IMR-90 (cell line): ENCODE measurements around the gene RFX2. TPM values are rescaled to one million over a fixed set of nuclear protein-coding genes. Genes with fewer than 3 reads are reported as not detected.

Experiments
- ATAC-seq: fragments of 200-7000 bp; cut with Tn5 transposase; 2 replicates; pipeline ENCODE4 v1.9.1; 2020; ENCODE audit warnings: low read depth, mild to moderate bottlenecking, moderate library complexity
- BruUV-seq: library from RNA; stranded (reverse); fragments of 400-500 nt; replicated peaks from 2 replicates; lab custom pipeline; 2021; lab: Mats Ljungman, UMichigan
- CTCF ChIA-PET: fragments of 300-600 bp; formaldehyde crosslinking; extraction: SDS; loops from one replicate; lab custom pipeline; 2021; ENCODE audit warnings: antibody characterized with exemption; lab: Yijun Ruan, JAX
- POLR2A ChIA-PET: fragments of 300-600 bp; sonication (Branson Sonifier 250); formaldehyde crosslinking; loops from one replicate; lab custom pipeline; 2022; ENCODE audit warnings: antibody characterized with exemption; ENCODE audit not compliant: unreplicated experiment; lab: Charles Lee
- DNase-seq: peaks from one replicate; pipeline ENCODE4 v3.0.0; 2013
- H2AFZ ChIP-seq: replicated peaks from 2 replicates; pipeline ENCODE3; 2013; ENCODE audit warnings: low read length, mild to moderate bottlenecking; ENCODE audit not compliant: poor library complexity
- H2AK5ac ChIP-seq: 2 replicates; pipeline ENCODE4 v1.6.1; 2013; ENCODE audit warnings: low read depth, low read length, inconsistent platforms
- H2AK9ac ChIP-seq: replicated peaks from 2 replicates; pipeline ENCODE3; 2013; ENCODE audit warnings: mild to moderate bottlenecking, low read depth, low read length, moderate library complexity; ENCODE audit not compliant: poor library complexity
- H2BK120ac ChIP-seq: 2 replicates; pipeline ENCODE4 v1.6.1; 2013; ENCODE audit warnings: low read depth, low read length, inconsistent platforms
- H2BK15ac ChIP-seq: 3 replicates; pipeline ENCODE4 v1.6.1; 2013; ENCODE audit warnings: low read depth, low read length, inconsistent platforms
- H2BK20ac ChIP-seq: 2 replicates; pipeline ENCODE4 v1.6.1; 2013; ENCODE audit warnings: low read depth, mild to moderate bottlenecking, inconsistent platforms, low read length, moderate library complexity
- H2BK5ac ChIP-seq: 2 replicates; pipeline ENCODE4 v1.6.1; 2013; ENCODE audit warnings: mild to moderate bottlenecking, low read depth, low read length, inconsistent platforms; ENCODE audit not compliant: poor library complexity, severe bottlenecking
- H3K14ac ChIP-seq: replicated peaks from 2 replicates; pipeline ENCODE4 v1.6.1; 2013; ENCODE audit warnings: low read depth, low read length, inconsistent platforms
- H3K18ac ChIP-seq: 2 replicates; pipeline ENCODE4 v1.6.1; 2013; ENCODE audit warnings: low read depth, low read length, control low read depth
- H3K23ac ChIP-seq: 2 replicates; pipeline ENCODE4 v1.6.1; 2013; ENCODE audit warnings: low read depth, low read length, inconsistent platforms
- H3K27ac ChIP-seq: 2 replicates; pipeline ENCODE4 v1.5.1; 2013; ENCODE audit warnings: mild to moderate bottlenecking, control low read depth, low read length; ENCODE audit not compliant: insufficient read depth
- H3K27me3 ChIP-seq: 2 replicates; pipeline ENCODE4 v1.6.1; 2013; ENCODE audit warnings: low read length; ENCODE audit not compliant: control insufficient read depth, insufficient read depth
- H3K36me3 ChIP-seq: 2 replicates; pipeline ENCODE4 v1.6.1; 2013; ENCODE audit warnings: low read length, mixed read lengths; ENCODE audit not compliant: control insufficient read depth, insufficient read depth
- H3K4ac ChIP-seq: 2 replicates; pipeline ENCODE4 v1.6.1; 2013; ENCODE audit warnings: low read depth, low read length, inconsistent platforms
- H3K4me1 ChIP-seq: 2 replicates; pipeline ENCODE4 v1.6.1; 2013; ENCODE audit warnings: low read length, mixed read lengths; ENCODE audit not compliant: control insufficient read depth, insufficient read depth
- H3K4me2 ChIP-seq: 2 replicates; pipeline ENCODE4 v1.6.1; 2013; ENCODE audit warnings: low read depth, mild to moderate bottlenecking, control low read depth, low read length, moderate library complexity
- H3K4me3 ChIP-seq: 2 replicates; pipeline ENCODE4 v1.5.1; 2013; ENCODE audit warnings: low read depth, mild to moderate bottlenecking, control low read depth, low read length, moderate library complexity; ENCODE audit not compliant: insufficient read depth
- H3K56ac ChIP-seq: 2 replicates; pipeline ENCODE4 v1.6.1; 2013; ENCODE audit warnings: low read length, inconsistent platforms; ENCODE audit not compliant: insufficient read depth; ENCODE audit errors: extremely low read depth
- H3K79me1 ChIP-seq, 2 experiments: 2 replicates each; pipeline ENCODE4 v1.6.1; 2013; ENCODE audit warnings: low read length in 2 of 2, inconsistent platforms in 1 of 2, low read depth in 1 of 2
- H3K9ac ChIP-seq: 2 replicates; pipeline ENCODE4 v1.6.1; 2013; ENCODE audit warnings: low read depth, low read length, control low read depth
- H3K9me1 ChIP-seq: 2 replicates; pipeline ENCODE4 v1.6.1; 2013; ENCODE audit warnings: low read length, inconsistent platforms; ENCODE audit not compliant: insufficient read depth
- H3K9me3 ChIP-seq: 2 replicates; pipeline ENCODE4 v1.6.1; 2013; ENCODE audit warnings: low read length; ENCODE audit not compliant: control insufficient read depth, insufficient read depth
- H4K20me1 ChIP-seq: 2 replicates; pipeline ENCODE4 v1.6.1; 2013; ENCODE audit warnings: low read length, inconsistent platforms; ENCODE audit not compliant: insufficient read depth
- H4K5ac ChIP-seq: 2 replicates; pipeline ENCODE4 v1.6.1; 2013; ENCODE audit warnings: mild to moderate bottlenecking, low read depth, low read length, control low read depth
- H4K8ac ChIP-seq, 2 experiments: 2 replicates each; pipeline ENCODE4 v1.6.1; 2013; ENCODE audit warnings: low read depth in 2 of 2, low read length in 2 of 2, control low read depth in 1 of 2, inconsistent platforms in 1 of 2
- H4K91ac ChIP-seq: 2 replicates; pipeline ENCODE4 v1.6.1; 2013; ENCODE audit warnings: low read depth, low read length, inconsistent platforms; ENCODE audit not compliant: insufficient read depth
- BHLHE40 ChIP-seq: fragments of 150-350 bp; IDR thresholded peaks from 2 replicates; pipeline ENCODE4 v1.6.1; 2016; ENCODE audit warnings: mild to moderate bottlenecking, low read depth, low read length
- CEBPB ChIP-seq: IDR thresholded peaks from 2 replicates; pipeline ENCODE4 v1.6.1; 2012; ENCODE audit warnings: low read depth, low read length, improper control_type of control experiment
- CHD1 ChIP-seq: IDR thresholded peaks from 2 replicates; pipeline ENCODE4 v1.6.1; 2012; ENCODE audit warnings: low read depth, low read length, improper control_type of control experiment
- CTCF ChIP-seq: conservative IDR thresholded peaks from 2 replicates; pipeline ENCODE4 v1.5.1; 2012; ENCODE audit warnings: mild to moderate bottlenecking, low read depth, low read length, improper control_type of control experiment
- ELK1 ChIP-seq: fragments of 150-350 bp; IDR thresholded peaks from 2 replicates; pipeline ENCODE4 v1.6.1; 2016; ENCODE audit warnings: low read depth, mild to moderate bottlenecking, low read length, moderate library complexity, borderline replicate concordance
- FOS ChIP-seq: fragments of 150-350 bp; IDR thresholded peaks from 2 replicates; pipeline ENCODE4 v1.6.1; 2016; ENCODE audit warnings: low read depth, low read length
- MAZ ChIP-seq: IDR thresholded peaks from 2 replicates; pipeline ENCODE4 v1.6.1; 2012; ENCODE audit warnings: low read depth, mild to moderate bottlenecking, low read length, improper control_type of control experiment, moderate library complexity, borderline replicate concordance
- RCOR1 ChIP-seq: IDR thresholded peaks from 2 replicates; pipeline ENCODE4 v1.6.1; 2012; ENCODE audit warnings: mild to moderate bottlenecking, low read length, improper control_type of control experiment; ENCODE audit not compliant: insufficient replicate concordance
- RFX5 ChIP-seq: IDR thresholded peaks from 2 replicates; pipeline ENCODE4 v1.8.0; 2012; ENCODE audit warnings: low read depth, mild to moderate bottlenecking, low read length, moderate library complexity
- WGBS, 2 experiments: methylation state at CpG; one replicate each; pipeline versions ENCODE4 v1.1.5 to v1.1.7; 2013; ENCODE audit warnings: missing lambda C conversion rate in 2 of 2; ENCODE audit not compliant: insufficient read length in 1 of 2; ENCODE audit errors: extremely low coverage in 2 of 2; 5-methylcytosine and 5-hydroxymethylcytosine counted together
- dilution Hi-C: fragments of 300-500 bp; cut with HindIII; formaldehyde crosslinking; loops from one replicate; pipeline ENCODE4 v1.14.3; 2018; ENCODE audit warnings: low sequenced_read_pairs; ENCODE audit not compliant: unreplicated experiment
- in situ Hi-C: fragments of 300-500 bp; cut with MboI; formaldehyde crosslinking; loops from 3 replicates; pipeline ENCODE4 v1.14.3; 2019; ENCODE audit warnings: low sequenced_read_pairs, inconsistent platforms, mixed read lengths
- intact Hi-C: fragments of 100-400 bp; cut with micrococcal nuclease; formaldehyde crosslinking; loops from 2 replicates; pipeline ENCODE4 v1.10.0; 2022
- polyA plus RNA-seq, 3 experiments: library from polyadenylated mRNA; depleted of rRNA; stranded (reverse); fragments of >200 nt; gene quantifications; 2 replicates each; pipeline ENCODE4 v1.2.3, GENCODE V29; 2012; ENCODE audit warnings: low replicate concordance in 1 of 3
- total RNA-seq: library from RNA; depleted of rRNA; stranded (reverse); fragments of >200 nt; gene quantifications from 2 replicates; pipeline ENCODE4 v1.2.3, GENCODE V29; 2012
- TF ChIP-seq, protein P1 (sequence below): fragments of 150-350 bp; IDR thresholded peaks from 2 replicates; pipeline ENCODE4 v1.6.1; 2017; ENCODE audit warnings: mild to moderate bottlenecking, antibody characterized with exemption, low read length, low read depth

The RFX2 gene
- total and polyA plus RNA-seq, 2 of the 4 experiments (the other 2 are of a cell fraction) = 2.2 to 4.9 TPM

- TF ChIP-seq CTCF (no peak), RFX5 (no peak)
These were observed 68.3 kb downstream of the RFX2 start (continued) for GRCh38 chr19:6041991-6042481.

DNA sequence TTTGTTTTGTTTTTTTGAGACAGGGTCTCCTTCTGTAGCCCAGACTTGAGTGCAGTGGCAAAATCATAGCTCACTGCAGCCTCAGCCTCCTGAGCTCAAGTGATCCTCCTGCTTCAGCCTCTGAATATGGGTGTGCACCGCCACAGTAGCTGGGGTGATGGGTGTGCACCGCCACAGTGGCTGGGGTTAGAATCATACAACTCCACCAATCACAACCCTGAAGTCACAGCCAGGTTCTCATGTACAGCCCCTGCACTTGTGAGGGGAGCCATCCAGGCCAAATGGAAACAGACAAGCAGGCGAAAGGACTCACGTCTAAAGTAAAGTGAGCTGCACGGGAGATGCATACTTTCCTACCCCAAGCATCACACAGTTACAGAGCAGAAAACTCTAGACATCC lies 69.2 kb downstream of the RFX2 start:
- Histone ChIP-seq H3K18ac (no peak overlapping the region), H4K20me1 (no peaks in the 10 kb centered on the region), H4K91ac (no peak overlapping the region), H3K9me3 (no peaks in the 10 kb centered on the region), H4K8ac (no peak overlapping the region), H2AK9ac (no peak overlapping the region), H4K5ac (no peak overlapping the region), H3K36me3 (no peaks in the 10 kb centered on the region), H2BK5ac (no peak overlapping the region), H2AK5ac (no peak overlapping the region), H3K27me3 (no peaks in the 10 kb centered on the region), H3K4me2 (no peak overlapping the region), H2AFZ (no peak overlapping the region), H3K14ac (no peak overlapping the region), H2BK120ac (no peak overlapping the region), H3K79me1 (no peaks in the 10 kb centered on the region), H3K23ac (no peak overlapping the region), H3K9ac (no peak overlapping the region), H3K4me3 (no peak overlapping the region), H3K56ac (no peak overlapping the region), H2BK20ac (no peak overlapping the region), H3K9me1 (no peaks in the 10 kb centered on the region), H2BK15ac (no peak overlapping the region), H3K4ac (no peak overlapping the region), H3K4me1 (peaks cover 4% of the 10 kb centered on the region; the same call in 1 of the 2 replicates), H3K27ac (no peak overlapping the region)
- BruUV-seq = no TSS peak
- no CpG with 5 or more reads among the region's 5 CpGs for WGBS, 2 experiments
- POLR2A ChIA-PET = no interaction called here
- in situ Hi-C loops = loop anchor here (10.0 kb wide), 1 partner anchor 264 kb away; no protein-coding TSS in a partner anchor
- dilution Hi-C loops = no loop called here
- intact Hi-C loops = loop anchor here (10.0 kb wide), 1 partner anchor 374 kb away; no protein-coding TSS in a partner anchor
- CTCF ChIA-PET = no interaction called here
- TF ChIP-seq CEBPB (no peak), FOS (no peak), RCOR1 (no peak), ELK1 (no peak), CTCF (no peak), CHD1 (no peak), MAZ (no peak), BHLHE40 (no peak)
- TF ChIP-seq, protein P1, sequence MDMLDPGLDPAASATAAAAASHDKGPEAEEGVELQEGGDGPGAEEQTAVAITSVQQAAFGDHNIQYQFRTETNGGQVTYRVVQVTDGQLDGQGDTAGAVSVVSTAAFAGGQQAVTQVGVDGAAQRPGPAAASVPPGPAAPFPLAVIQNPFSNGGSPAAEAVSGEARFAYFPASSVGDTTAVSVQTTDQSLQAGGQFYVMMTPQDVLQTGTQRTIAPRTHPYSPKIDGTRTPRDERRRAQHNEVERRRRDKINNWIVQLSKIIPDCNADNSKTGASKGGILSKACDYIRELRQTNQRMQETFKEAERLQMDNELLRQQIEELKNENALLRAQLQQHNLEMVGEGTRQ = no peak
- ATAC-seq = no peak
- DNase-seq = no peak
